ENCODE data around the gene COQ4. TPM values are rescaled to one million over a fixed set of nuclear protein-coding genes. Genes with fewer than 3 reads are reported as not detected.

Gene COQ4
- total RNA-seq, 1 donor from 2014 or later, result 16.8 TPM

DNA sequence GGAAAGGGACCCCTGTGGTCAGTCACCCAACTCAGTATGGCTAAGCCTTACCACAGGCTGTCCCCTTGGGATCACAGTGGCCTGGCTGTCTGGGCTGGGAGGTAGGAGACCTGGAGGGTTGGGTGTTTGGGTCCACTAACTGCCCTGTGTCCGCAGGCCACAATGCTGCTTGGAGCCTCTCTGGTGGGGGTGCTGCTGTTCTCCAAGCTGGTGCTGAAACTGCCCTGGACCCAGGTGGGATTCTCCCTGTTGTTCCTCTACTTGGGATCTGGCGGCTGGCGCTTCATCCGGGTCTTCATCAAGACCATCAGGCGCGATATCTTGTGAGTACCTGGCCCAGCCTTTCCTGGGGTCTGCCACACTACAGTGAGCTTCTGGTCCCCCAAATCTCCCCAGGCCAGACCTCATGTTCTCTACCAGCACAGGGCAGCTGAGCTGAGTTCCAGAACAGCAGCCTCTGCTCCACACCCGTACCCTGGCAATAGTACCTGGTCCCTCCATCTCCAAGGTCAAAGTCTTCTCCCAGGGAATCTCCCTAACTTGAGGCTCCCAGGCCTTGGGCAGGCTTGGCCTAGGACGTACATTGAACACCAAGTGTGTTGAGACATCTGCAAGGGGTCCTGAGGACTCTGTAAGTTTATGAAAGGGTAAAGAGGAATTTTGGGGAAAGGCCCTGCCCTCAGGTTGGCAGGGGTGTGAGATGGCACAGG is 20.5 kb downstream of the COQ4 start:
- H3K27ac ChIP-seq, result no peak overlapping the region
- H3K27me3 ChIP-seq, result peaks cover 9% of the 10 kb centered on the region
- H3K79me2 ChIP-seq (ENCODE audit: low read depth), result no peaks in the 10 kb centered on the region
- H3K36me3 ChIP-seq, result no peaks in the 10 kb centered on the region
- peaks cover 5% of the 10 kb centered on the region for H3K4me1 Mint-ChIP-seq
- H3K36me3 Mint-ChIP-seq, result peaks cover 7% of the 10 kb centered on the region
- DNase-seq (ENCODE audit: low spot score), result no peak
- H3K9me3 ChIP-seq (ENCODE audit: low read depth), result no peaks in the 10 kb centered on the region
- H3K9me3 Mint-ChIP-seq, result no peaks in the 10 kb centered on the region
- no peak for TF ChIP-seq EZH2phosphoT487 (IDR thresholded peaks at IDR 0.05)
- TF ChIP-seq, protein P1, sequence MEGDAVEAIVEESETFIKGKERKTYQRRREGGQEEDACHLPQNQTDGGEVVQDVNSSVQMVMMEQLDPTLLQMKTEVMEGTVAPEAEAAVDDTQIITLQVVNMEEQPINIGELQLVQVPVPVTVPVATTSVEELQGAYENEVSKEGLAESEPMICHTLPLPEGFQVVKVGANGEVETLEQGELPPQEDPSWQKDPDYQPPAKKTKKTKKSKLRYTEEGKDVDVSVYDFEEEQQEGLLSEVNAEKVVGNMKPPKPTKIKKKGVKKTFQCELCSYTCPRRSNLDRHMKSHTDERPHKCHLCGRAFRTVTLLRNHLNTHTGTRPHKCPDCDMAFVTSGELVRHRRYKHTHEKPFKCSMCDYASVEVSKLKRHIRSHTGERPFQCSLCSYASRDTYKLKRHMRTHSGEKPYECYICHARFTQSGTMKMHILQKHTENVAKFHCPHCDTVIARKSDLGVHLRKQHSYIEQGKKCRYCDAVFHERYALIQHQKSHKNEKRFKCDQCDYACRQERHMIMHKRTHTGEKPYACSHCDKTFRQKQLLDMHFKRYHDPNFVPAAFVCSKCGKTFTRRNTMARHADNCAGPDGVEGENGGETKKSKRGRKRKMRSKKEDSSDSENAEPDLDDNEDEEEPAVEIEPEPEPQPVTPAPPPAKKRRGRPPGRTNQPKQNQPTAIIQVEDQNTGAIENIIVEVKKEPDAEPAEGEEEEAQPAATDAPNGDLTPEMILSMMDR (IDR thresholded peaks at IDR 0.05), result no peak
- no peak for TF ChIP-seq EZH2 (IDR thresholded peaks at IDR 0.05)
- no peak overlapping the region for H3K4me3 Mint-ChIP-seq
- H3F3A ChIP-seq (ENCODE audit: low read depth), result peaks cover 16% of the 10 kb centered on the region
- no peak overlapping the region for H3K9ac ChIP-seq
- H2AFZ ChIP-seq (replicated peaks), result no peak overlapping the region
- no peak overlapping the region for H3K4me3 ChIP-seq
- H4K20me1 ChIP-seq (ENCODE audit: low read depth), result peaks cover 18% of the 10 kb centered on the region
- no peak overlapping the region for H3K27ac Mint-ChIP-seq
- H3K27me3 Mint-ChIP-seq (ENCODE audit: insufficient read depth, low read depth), result peaks cover 2% of the 10 kb centered on the region
- no peak overlapping the region for H3K4me2 ChIP-seq
- H3K4me1 ChIP-seq, result no peaks in the 10 kb centered on the region

DNA sequence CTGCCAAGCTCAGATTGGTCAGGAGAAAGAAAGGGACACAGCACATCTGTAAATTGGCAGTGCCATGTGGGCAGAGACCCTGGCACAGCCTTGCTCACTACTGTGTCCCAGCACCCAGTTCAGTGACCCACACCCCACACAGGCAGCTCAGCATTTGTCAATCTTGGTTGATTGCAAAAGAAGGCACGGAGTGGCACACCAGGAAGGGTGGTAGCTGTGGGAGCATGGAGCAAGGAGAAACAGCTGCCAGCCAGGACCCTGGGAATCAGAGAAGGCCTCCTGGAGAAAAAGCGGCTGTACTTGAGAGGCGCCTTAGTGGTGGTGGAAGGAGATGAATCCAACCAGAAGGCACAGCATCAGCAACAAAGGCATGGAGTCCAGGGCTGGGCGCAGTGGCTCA is 21.2 kb downstream of the COQ4 start:
- H3F3A ChIP-seq (ENCODE audit: low read depth), result peaks cover 16% of the 10 kb centered on the region
- H3K27me3 ChIP-seq, result peaks cover 9% of the 10 kb centered on the region
- H3K4me1 Mint-ChIP-seq, result peaks cover 5% of the 10 kb centered on the region
- H3K9me3 ChIP-seq (ENCODE audit: low read depth), result no peaks in the 10 kb centered on the region
- H3K4me2 ChIP-seq, result no peak overlapping the region
- H3K9ac ChIP-seq, result no peak overlapping the region
- H3K9me3 Mint-ChIP-seq, result no peaks in the 10 kb centered on the region
- peaks cover 18% of the 10 kb centered on the region for H4K20me1 ChIP-seq (ENCODE audit: low read depth)
- H3K27me3 Mint-ChIP-seq (ENCODE audit: insufficient read depth, low read depth), result peaks cover 2% of the 10 kb centered on the region
- DNase-seq (ENCODE audit: low spot score), result no peak
- H3K79me2 ChIP-seq (ENCODE audit: low read depth), result no peaks in the 10 kb centered on the region
- no peak overlapping the region for H3K27ac ChIP-seq
- no peaks in the 10 kb centered on the region for H3K36me3 ChIP-seq
- peaks cover 7% of the 10 kb centered on the region for H3K36me3 Mint-ChIP-seq
- no peak overlapping the region for H2AFZ ChIP-seq (replicated peaks)
- H3K4me3 ChIP-seq, result no peak overlapping the region
- H3K27ac Mint-ChIP-seq, result no peak overlapping the region
- no peak overlapping the region for H3K4me3 Mint-ChIP-seq
- no peaks in the 10 kb centered on the region for H3K4me1 ChIP-seq
- TF ChIP-seq, protein P1 (IDR thresholded peaks at IDR 0.05), result no peak
- no peak for TF ChIP-seq EZH2 (IDR thresholded peaks at IDR 0.05)
- TF ChIP-seq EZH2phosphoT487 (IDR thresholded peaks at IDR 0.05), result no peak

DNA sequence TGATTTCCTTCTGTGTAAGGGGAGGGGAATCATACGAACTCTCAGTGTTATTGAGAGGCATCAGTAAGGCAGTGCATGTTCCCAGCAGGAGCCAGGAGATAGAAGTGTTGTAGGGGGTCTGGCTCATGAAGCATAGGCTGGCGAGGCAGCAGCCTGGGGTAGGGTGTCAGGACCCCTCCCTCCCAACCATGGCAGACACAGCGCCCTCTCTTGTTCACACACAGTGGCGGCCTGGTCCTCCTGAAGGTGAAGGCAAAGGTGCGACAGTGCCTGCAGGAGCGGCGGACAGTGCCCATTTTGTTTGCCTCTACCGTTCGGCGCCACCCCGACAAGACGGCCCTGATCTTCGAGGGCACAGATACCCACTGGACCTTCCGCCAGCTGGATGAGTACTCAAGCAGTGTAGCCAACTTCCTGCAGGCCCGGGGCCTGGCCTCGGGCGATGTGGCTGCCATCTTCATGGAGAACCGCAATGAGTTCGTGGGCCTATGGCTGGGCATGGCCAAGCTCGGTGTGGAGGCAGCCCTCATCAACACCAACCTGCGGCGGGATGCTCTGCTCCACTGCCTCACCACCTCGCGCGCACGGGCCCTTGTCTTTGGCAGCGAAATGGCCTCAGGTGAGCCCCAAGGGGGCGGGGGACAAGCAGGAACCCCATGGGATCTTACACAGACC is 22.4 kb downstream of the COQ4 start:
- H3K4me1 ChIP-seq, result no peaks in the 10 kb centered on the region
- Mint-ChIP-seq H3K9me3 (no peaks in the 10 kb centered on the region), H3K4me3 (no peak overlapping the region), H3K36me3 (peaks cover 12% of the 10 kb centered on the region), H3K27ac (no peak overlapping the region), H3K4me1 (peaks cover 5% of the 10 kb centered on the region), H3K27me3 (ENCODE audit: insufficient read depth, low read depth) (peaks cover 4% of the 10 kb centered on the region)
- H3K4me2 ChIP-seq, result no peak overlapping the region
- no peak overlapping the region for H3K27ac ChIP-seq
- H3K27me3 ChIP-seq, result peaks cover 9% of the 10 kb centered on the region
- no peaks in the 10 kb centered on the region for H3K9me3 ChIP-seq (ENCODE audit: low read depth)
- no peaks in the 10 kb centered on the region for H3K36me3 ChIP-seq
- no peak overlapping the region for H3K9ac ChIP-seq
- H3F3A ChIP-seq (ENCODE audit: low read depth), result peaks cover 9% of the 10 kb centered on the region
- H2AFZ ChIP-seq (replicated peaks), result no peak overlapping the region
- peaks cover 18% of the 10 kb centered on the region for H4K20me1 ChIP-seq (ENCODE audit: low read depth)
- no peak overlapping the region for H3K4me3 ChIP-seq
- no peak for DNase-seq (ENCODE audit: low spot score)
- TF ChIP-seq EZH2phosphoT487 (IDR thresholded peaks at IDR 0.05) (no peak), EZH2 (IDR thresholded peaks at IDR 0.05) (no peak)
- TF ChIP-seq, protein P1 (IDR thresholded peaks at IDR 0.05), result no peak
- H3K79me2 ChIP-seq (ENCODE audit: low read depth), result no peaks in the 10 kb centered on the region
